HUES64 (cell line): Measurements from ENCODE around the gene TSPAN14.
"Not testable (repeated sequence)": the region's sequence is repeated elsewhere in the genome, so short reads cannot be mapped to it uniquely, and the experiment has no call there.

Experiments
- H3K27ac ChIP-seq: 2 replicates; pipeline ENCODE4 v1.7.0; 2013; ENCODE audit warnings: low read depth, low read length, inconsistent platforms
- H3K27me3 ChIP-seq: 2 replicates; pipeline ENCODE4 v1.6.1; 2013; ENCODE audit warnings: mild to moderate bottlenecking, low read length; ENCODE audit not compliant: insufficient read depth
- H3K36me3 ChIP-seq: 2 replicates; pipeline ENCODE4 v1.6.1; 2013; ENCODE audit warnings: mild to moderate bottlenecking, low read length; ENCODE audit not compliant: insufficient read depth
- H3K4me1 ChIP-seq: 2 replicates; pipeline ENCODE4 v1.6.1; 2013; ENCODE audit warnings: mild to moderate bottlenecking, low read length, moderate library complexity; ENCODE audit not compliant: insufficient read depth
- H3K4me3 ChIP-seq: 2 replicates; pipeline ENCODE4 v1.5.1; 2013; ENCODE audit warnings: mild to moderate bottlenecking, low read length, moderate library complexity
- H3K9ac ChIP-seq: 2 replicates; pipeline ENCODE4 v1.6.1; 2013; ENCODE audit warnings: mild to moderate bottlenecking, low read depth, low read length
- H3K9me3 ChIP-seq: 2 replicates; pipeline ENCODE4 v1.6.1; 2013; ENCODE audit warnings: low read depth, low read length; ENCODE audit not compliant: insufficient read depth
- WGBS: fragments of 150-250, 120-280 bp; methylation state at CpG from one replicate; pipeline ENCODE4 v1.1.7; 2013; ENCODE audit warnings: missing lambda C conversion rate; 5-methylcytosine and 5-hydroxymethylcytosine counted together

Gene TSPAN14

DNA sequence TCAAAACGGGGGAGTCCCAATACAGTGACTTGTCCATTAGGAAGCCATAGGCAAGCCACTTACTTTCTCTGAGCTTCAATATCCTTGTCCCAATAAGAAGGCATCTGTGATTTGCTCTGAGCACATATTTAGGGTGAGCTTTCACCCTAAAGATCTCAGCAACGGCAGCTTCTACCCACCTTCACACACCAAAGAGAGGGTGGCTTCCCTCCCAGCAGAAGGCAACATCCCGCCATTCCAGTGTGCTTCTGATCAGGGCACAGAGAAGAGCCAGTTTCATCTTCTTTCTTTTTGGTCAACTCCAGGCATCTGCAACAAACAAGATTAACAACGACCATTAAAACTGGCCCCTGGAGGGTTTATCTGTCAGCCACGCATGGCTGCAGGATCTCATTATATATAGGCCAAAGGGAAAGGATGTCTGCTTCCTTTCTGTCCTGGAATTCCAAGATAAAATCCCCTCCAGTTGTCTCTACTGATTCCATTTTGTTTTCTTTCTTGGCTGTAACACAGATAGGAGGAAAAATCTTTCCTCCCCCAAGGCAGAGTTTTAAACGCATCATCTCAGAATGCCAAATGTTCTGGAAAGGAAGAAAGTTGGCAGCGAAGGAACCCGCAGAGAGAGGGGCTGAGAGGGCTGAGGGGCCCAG, 83.1 kb downstream of the TSPAN14 start:
- Histone ChIP-seq H3K9ac (no peak overlapping the region), H3K27ac (no peak overlapping the region), H3K27me3 (no peaks in the 10 kb centered on the region), H3K9me3 (no peaks in the 10 kb centered on the region), H3K36me3 (no peaks in the 10 kb centered on the region), H3K4me1 (no peaks in the 10 kb centered on the region), H3K4me3 (no peak overlapping the region)
- 89% methylated on average over 8 of the region's 8 CpGs for WGBS

GRCh38 chr10:80537736-80538480, 83.8 kb downstream of the TSPAN14 start, which contains the start of gene SH2D4B:
Gene SH2D4B, plus strand, starts transcription at chr10:80537902. Its CDS starts 430 bp downstream, at chr10:80538332.
- no peak within 1 kb of the TSS for H3K9ac ChIP-seq
- H3K27ac ChIP-seq, result no peak within 1 kb of the TSS
- H3K27me3 ChIP-seq, result no peaks in the 10 kb centered on the region
- WGBS, result 94% methylated on average over 18 of the region's 19 CpGs
- H3K4me3 ChIP-seq, result no peak within 1 kb of the TSS
- no peaks in the 10 kb centered on the region for H3K4me1 ChIP-seq
- no peaks in the 10 kb centered on the region for H3K36me3 ChIP-seq
- no peaks in the 10 kb centered on the region for H3K9me3 ChIP-seq

DNA sequence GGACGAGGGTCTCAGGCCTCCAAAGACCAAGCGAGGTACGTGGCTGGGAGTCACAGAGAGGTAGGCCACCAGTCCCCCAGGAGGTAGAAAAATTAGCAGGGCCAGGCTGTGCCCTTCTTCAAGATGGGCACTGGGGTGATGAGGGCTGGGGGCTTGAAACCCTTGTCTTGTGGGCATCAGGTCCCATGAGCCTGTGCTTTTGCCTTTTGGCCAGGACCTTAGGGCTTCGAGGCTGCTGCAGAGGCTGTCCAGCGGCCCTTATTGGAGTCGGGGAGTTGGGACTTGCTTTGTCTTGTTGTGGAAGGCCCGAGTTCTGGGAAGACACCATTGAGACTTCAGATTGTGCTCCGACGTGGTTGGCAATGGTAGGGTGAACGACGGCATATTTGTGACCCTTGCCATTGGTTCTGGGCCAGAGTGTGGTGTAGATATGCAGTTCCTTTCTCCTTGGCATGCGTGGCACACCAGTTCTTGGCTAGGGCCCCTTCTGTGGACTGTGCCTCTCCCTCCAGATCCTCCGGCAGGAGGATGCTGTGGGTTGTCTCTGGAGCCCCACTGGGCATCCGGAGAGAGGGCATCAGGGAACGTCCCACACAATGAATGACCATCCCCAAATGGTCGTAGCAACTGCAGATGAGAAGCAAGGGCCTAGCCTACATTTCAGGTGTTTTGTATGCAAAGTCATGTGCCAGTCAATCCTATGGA, 84.5 kb downstream of the TSPAN14 start:
- H3K9me3 ChIP-seq, result no peaks in the 10 kb centered on the region
- WGBS, result 93% methylated on average over 16 of the region's 16 CpGs

DNA sequence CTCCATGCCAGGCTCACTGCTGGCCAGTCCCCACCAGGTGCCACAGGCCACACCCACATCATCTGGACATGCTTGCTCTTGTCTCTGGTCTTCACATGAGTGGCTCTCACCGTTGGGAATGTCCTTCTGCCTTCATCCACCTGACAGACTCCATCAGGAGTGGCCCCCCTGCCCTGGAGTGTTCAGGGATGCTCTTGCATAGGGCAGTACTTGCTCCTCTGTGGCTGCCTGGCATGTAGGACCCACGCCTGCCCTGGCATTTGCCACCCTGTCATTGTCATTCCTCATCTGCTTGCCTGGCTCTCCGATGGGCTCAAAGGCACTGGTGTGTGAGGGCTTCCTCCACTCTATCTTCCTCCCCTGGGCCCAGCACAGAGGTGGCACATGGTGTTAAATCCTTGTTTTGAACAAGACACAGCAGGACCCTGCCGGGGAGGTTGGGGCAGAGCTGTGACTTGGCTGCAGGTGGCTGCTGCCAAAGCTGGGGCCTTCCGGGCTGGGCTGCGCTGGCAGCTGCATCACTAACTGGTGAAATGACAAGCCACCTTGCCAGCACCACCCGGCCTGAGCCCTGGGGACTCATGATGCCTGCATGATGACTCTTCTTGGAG, 85.4 kb downstream of the TSPAN14 start:
- Histone ChIP-seq H3K27ac (no peak overlapping the region), H3K4me3 (no peak overlapping the region), H3K27me3 (no peaks in the 10 kb centered on the region), H3K9me3 (no peaks in the 10 kb centered on the region), H3K36me3 (no peaks in the 10 kb centered on the region), H3K4me1 (no peaks in the 10 kb centered on the region), H3K9ac (no peak overlapping the region)
- 93% methylated on average over 7 of the region's 7 CpGs for WGBS

More for the DNA sequence above, 84.5 kb downstream of the TSPAN14 start:
- H3K27me3 ChIP-seq, result no peaks in the 10 kb centered on the region
- H3K27ac ChIP-seq, result no peak overlapping the region
- no peak overlapping the region for H3K4me3 ChIP-seq
- H3K4me1 ChIP-seq, result no peaks in the 10 kb centered on the region
- H3K36me3 ChIP-seq, result no peaks in the 10 kb centered on the region
- H3K9ac ChIP-seq, result no peak overlapping the region

- H3K27ac ChIP-seq, result no peak overlapping the region
- H3K27me3 ChIP-seq, result no peaks in the 10 kb centered on the region
- H3K9me3 ChIP-seq, result no peaks in the 10 kb centered on the region
- no peak overlapping the region for H3K9ac ChIP-seq
- H3K4me1 ChIP-seq, result no peaks in the 10 kb centered on the region
- H3K4me3 ChIP-seq, result no peak overlapping the region
- 93% methylated on average over 11 of the region's 11 CpGs for WGBS
- H3K36me3 ChIP-seq, result no peaks in the 10 kb centered on the region
Observed at GRCh38 chr10:80540136-80540535, 86.0 kb downstream of the TSPAN14 start.

GRCh38 chr10:80540618-80540980, 86.5 kb downstream of the TSPAN14 start:
- no peak overlapping the region for H3K4me3 ChIP-seq
- H3K27ac ChIP-seq, result no peak overlapping the region
- H3K9ac ChIP-seq, result no peak overlapping the region
- no peaks in the 10 kb centered on the region for H3K9me3 ChIP-seq
- no peaks in the 10 kb centered on the region for H3K36me3 ChIP-seq
- no peaks in the 10 kb centered on the region for H3K4me1 ChIP-seq
- WGBS, result 93% methylated on average over 9 of the region's 9 CpGs
- no peaks in the 10 kb centered on the region for H3K27me3 ChIP-seq

GRCh38 chr10:80540981-80541750, 87.1 kb downstream of the TSPAN14 start:
- Histone ChIP-seq H3K27me3 (no peaks in the 10 kb centered on the region), H3K9me3 (no peaks in the 10 kb centered on the region), H3K27ac (no peak overlapping the region), H3K4me3 (no peak overlapping the region), H3K4me1 (no peaks in the 10 kb centered on the region), H3K9ac (no peak overlapping the region), H3K36me3 (no peaks in the 10 kb centered on the region)
- WGBS, result 91% methylated on average over 11 of the region's 11 CpGs

DNA sequence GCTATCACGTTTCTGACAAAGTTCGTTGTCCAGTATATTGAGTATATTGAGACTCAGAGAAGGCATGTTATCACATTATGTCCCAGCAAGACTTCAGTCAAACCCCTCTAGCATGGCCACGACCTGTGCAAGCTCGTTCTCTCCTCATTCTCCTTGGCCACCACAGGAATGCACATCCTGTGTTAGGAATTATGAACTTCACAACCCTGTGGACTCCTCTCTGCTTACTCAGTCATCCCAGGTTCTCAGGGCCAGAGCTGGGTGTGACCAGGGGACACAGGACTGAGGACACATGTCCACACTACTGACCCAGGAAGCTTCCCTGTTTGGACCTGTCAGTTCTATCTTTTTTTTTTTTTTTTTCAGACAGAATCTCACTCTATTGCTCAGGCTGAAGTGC, 87.9 kb downstream of the TSPAN14 start:
- Histone ChIP-seq H3K27ac (no peak overlapping the region), H3K9ac (no peak overlapping the region), H3K4me1 (no peaks in the 10 kb centered on the region), H3K27me3 (no peaks in the 10 kb centered on the region), H3K9me3 (no peaks in the 10 kb centered on the region), H3K36me3 (no peaks in the 10 kb centered on the region), H3K4me3 (no peak overlapping the region)
- 93% methylated on average over 2 of the region's 4 CpGs for WGBS

GRCh38 chr10:80542652-80543318, 88.7 kb downstream of the TSPAN14 start:
- Histone ChIP-seq H3K36me3 (no peaks in the 10 kb centered on the region), H3K27me3 (no peaks in the 10 kb centered on the region), H3K9me3 (no peaks in the 10 kb centered on the region), H3K4me3 (no peak overlapping the region), H3K4me1 (no peaks in the 10 kb centered on the region), H3K27ac (no peak overlapping the region), H3K9ac (no peak overlapping the region)
- WGBS, result 95% methylated on average over 19 of the region's 19 CpGs

- WGBS, result 98% methylated on average over 25 of the region's 25 CpGs
- H3K4me3 ChIP-seq, H3K27me3 ChIP-seq: not testable (repeated sequence)
Observed at GRCh38 chr10:80543319-80543672, 89.2 kb downstream of the TSPAN14 start.

More at GRCh38 chr10:80543319-80543672, 89.2 kb downstream of the TSPAN14 start:
- not testable (repeated sequence) for H3K4me1 ChIP-seq, H3K9me3 ChIP-seq, H3K9ac ChIP-seq, H3K36me3 ChIP-seq, H3K27ac ChIP-seq
